Measurements from ENCODE around the gene KCTD16.

The KCTD16 gene

DNA sequence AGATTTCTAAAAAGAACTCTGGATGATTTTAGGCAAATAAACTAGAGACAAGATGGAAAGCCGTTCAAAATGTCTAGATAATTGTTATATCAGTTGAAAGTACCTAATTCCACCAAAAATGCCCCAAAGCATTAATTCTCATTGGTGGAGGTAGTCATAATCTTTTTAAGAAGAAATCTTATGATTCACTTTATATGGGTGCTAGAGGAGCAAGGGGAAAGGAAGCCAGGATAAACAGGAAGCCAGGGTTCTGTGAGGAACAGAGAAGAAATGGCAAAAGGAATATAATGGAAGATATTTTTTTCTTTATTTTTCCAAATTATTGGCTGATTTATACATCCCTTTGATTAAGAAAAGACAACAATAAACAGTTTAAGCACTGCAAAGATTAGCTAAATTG is 8.0 kb upstream of the KCTD16 start:
- Histone ChIP-seq H3K4me3 (ENCODE audit: low read depth, low read length) (no peak overlapping the region), H3K4ac (ENCODE audit: low read depth, low read length) (no peak overlapping the region), H4K91ac (ENCODE audit: low read depth, low read length) (no peak overlapping the region), H3K79me1 (ENCODE audit: low read length) (no peaks in the 10 kb centered on the region), H3K9me3 (ENCODE audit: insufficient read depth, low read depth, low read length) (no peaks in the 10 kb centered on the region), H3K36me3 (ENCODE audit: control insufficient read depth in 1 of 2, insufficient read depth in 2 of 2, low read length in 2 of 2) (peaks cover 16 to 18% of the 10 kb centered on the region in 2 experiments), H2BK120ac (ENCODE audit: insufficient read depth, low read length, poor library complexity) (no peak overlapping the region), H3K27me3 (ENCODE audit: insufficient read depth, low read length) (no peaks in the 10 kb centered on the region), H2BK12ac (ENCODE audit: low read length) (no peak overlapping the region), H3K23ac (ENCODE audit: low read length) (no peak overlapping the region), H3K18ac (ENCODE audit: low read length) (no peak overlapping the region), H2BK5ac (ENCODE audit: low read depth, low read length, poor library complexity) (no peak overlapping the region), H3K27ac (ENCODE audit: low read depth, low read length) (no peak overlapping the region), H2AK5ac (ENCODE audit: low read length) (no peak overlapping the region), H2AFZ (ENCODE audit: insufficient read depth, low read length, poor library complexity) (no peak overlapping the region), H4K12ac (ENCODE audit: low read depth, low read length) (no peak overlapping the region), H4K8ac (ENCODE audit: low read depth, low read length) (no peak overlapping the region), H3K4me1 (ENCODE audit: control insufficient read depth in 1 of 2, insufficient read depth in 2 of 2, low read length in 2 of 2) (no peaks in the 10 kb centered on the region), H3K79me2 (ENCODE audit: control insufficient read depth, insufficient read depth, low read length, poor library complexity) (no peaks in the 10 kb centered on the region), H3K4me2 (ENCODE audit: low read length) (no peak overlapping the region), H3K14ac (ENCODE audit: low read length) (no peak overlapping the region), H3K9ac (ENCODE audit: low read length) (no peak overlapping the region)
- no CpG with 5 or more reads among the region's 1 CpG for WGBS (ENCODE audit: extremely low coverage, insufficient coverage, insufficient read length)
- DNase-seq: no peak

DNA sequence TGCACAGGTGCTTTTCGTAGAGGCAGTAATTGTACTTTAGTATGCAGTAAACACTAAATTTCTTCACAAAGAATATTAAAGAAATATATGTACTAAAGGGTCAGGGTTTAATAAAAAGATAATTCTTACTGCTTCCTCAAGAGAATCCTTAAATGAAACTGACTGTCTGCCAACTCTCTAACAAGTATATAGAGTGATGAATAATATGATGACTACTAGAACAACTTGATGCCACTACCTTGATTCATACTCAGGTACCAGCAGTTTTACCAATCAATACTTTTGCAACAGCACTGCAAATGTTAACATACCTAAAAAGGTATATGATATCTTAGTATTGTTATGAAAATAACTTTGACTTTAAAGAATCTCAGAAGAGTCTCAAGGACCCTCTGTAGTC is 4.0 kb upstream of the KCTD16 start:
- WGBS (ENCODE audit: extremely low coverage, insufficient coverage, insufficient read length): no CpG with 5 or more reads among the region's 1 CpG
- DNase-seq: peak in 1 of 2 donors; percentile 16
- no peaks in the 10 kb centered on the region for H3K27me3 ChIP-seq (ENCODE audit: insufficient read depth, low read length)

DNA sequence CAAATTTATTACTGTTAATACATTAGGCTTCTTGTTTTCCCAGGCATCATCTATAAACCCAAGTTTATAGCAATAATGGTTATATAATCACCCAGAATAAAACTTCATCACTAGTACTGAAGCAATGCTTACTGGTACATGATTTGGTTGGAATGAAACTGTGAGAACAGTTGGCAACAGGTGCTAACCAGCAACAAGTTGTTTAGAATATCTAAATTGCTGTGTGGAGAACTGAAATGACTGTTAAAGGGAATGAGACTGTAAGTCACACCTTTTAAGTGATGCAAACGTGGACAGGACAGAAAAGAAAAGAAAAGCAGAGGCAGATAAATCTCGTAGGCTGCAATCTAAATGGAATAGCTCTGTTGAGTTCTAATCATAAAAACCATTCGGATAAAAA is 2.7 kb upstream of the KCTD16 start:
- Histone ChIP-seq H3K27ac (ENCODE audit: low read depth, low read length) (no peak overlapping the region), H2BK120ac (ENCODE audit: insufficient read depth, low read length, poor library complexity) (no peak overlapping the region), H2AK5ac (ENCODE audit: low read length) (no peak overlapping the region), H2BK5ac (ENCODE audit: low read depth, low read length, poor library complexity) (no peak overlapping the region), H3K14ac (ENCODE audit: low read length) (no peak overlapping the region), H3K4me3 (ENCODE audit: low read depth, low read length) (no peak overlapping the region), H3K4ac (ENCODE audit: low read depth, low read length) (no peak overlapping the region), H3K36me3 (ENCODE audit: control insufficient read depth in 1 of 2, insufficient read depth in 2 of 2, low read length in 2 of 2) (peaks cover 7 to 11% of the 10 kb centered on the region in 2 experiments), H4K12ac (ENCODE audit: low read depth, low read length) (no peak overlapping the region), H3K27me3 (ENCODE audit: insufficient read depth, low read length) (no peaks in the 10 kb centered on the region), H2BK12ac (ENCODE audit: low read length) (no peak overlapping the region), H3K18ac (ENCODE audit: low read length) (no peak overlapping the region), H3K9ac (ENCODE audit: low read length) (no peak overlapping the region), H3K23ac (ENCODE audit: low read length) (no peak overlapping the region), H3K4me2 (ENCODE audit: low read length) (no peak overlapping the region), H3K79me1 (ENCODE audit: low read length) (peaks cover 6% of the 10 kb centered on the region), H2AFZ (ENCODE audit: insufficient read depth, low read length, poor library complexity) (no peak overlapping the region), H4K91ac (ENCODE audit: low read depth, low read length) (no peak overlapping the region), H3K4me1 (ENCODE audit: control insufficient read depth in 1 of 2, insufficient read depth in 2 of 2, low read length in 2 of 2) (no peaks in the 10 kb centered on the region), H3K79me2 (ENCODE audit: control insufficient read depth, insufficient read depth, low read length, poor library complexity) (peaks cover 6% of the 10 kb centered on the region), H4K8ac (ENCODE audit: low read depth, low read length) (no peak overlapping the region), H3K9me3 (ENCODE audit: insufficient read depth, low read depth, low read length) (no peaks in the 10 kb centered on the region)
- DNase-seq: no peak
- no CpG with 5 or more reads among the region's 3 CpGs for WGBS (ENCODE audit: extremely low coverage, insufficient coverage, insufficient read length)

More for the DNA sequence above, 4.0 kb upstream of the KCTD16 start:
- Histone ChIP-seq H2BK12ac (ENCODE audit: low read length) (no peak overlapping the region), H3K18ac (ENCODE audit: low read length) (no peak overlapping the region), H3K79me2 (ENCODE audit: control insufficient read depth, insufficient read depth, low read length, poor library complexity) (peaks cover 6% of the 10 kb centered on the region), H2BK5ac (ENCODE audit: low read depth, low read length, poor library complexity) (no peak overlapping the region), H3K9me3 (ENCODE audit: insufficient read depth, low read depth, low read length) (no peaks in the 10 kb centered on the region), H3K4ac (ENCODE audit: low read depth, low read length) (no peak overlapping the region), H3K27ac (ENCODE audit: low read depth, low read length) (no peak overlapping the region), H4K8ac (ENCODE audit: low read depth, low read length) (no peak overlapping the region), H3K36me3 (ENCODE audit: control insufficient read depth in 1 of 2, insufficient read depth in 2 of 2, low read length in 2 of 2) (peaks cover 7 to 13% of the 10 kb centered on the region in 2 experiments), H2BK120ac (ENCODE audit: insufficient read depth, low read length, poor library complexity) (no peak overlapping the region), H3K4me3 (ENCODE audit: low read depth, low read length) (no peak overlapping the region), H3K79me1 (ENCODE audit: low read length) (peaks cover 6% of the 10 kb centered on the region), H3K14ac (ENCODE audit: low read length) (no peak overlapping the region), H4K12ac (ENCODE audit: low read depth, low read length) (no peak overlapping the region), H3K4me1 (ENCODE audit: control insufficient read depth in 1 of 2, insufficient read depth in 2 of 2, low read length in 2 of 2) (no peaks in the 10 kb centered on the region), H2AFZ (ENCODE audit: insufficient read depth, low read length, poor library complexity) (no peak overlapping the region), H3K23ac (ENCODE audit: low read length) (no peak overlapping the region), H3K4me2 (ENCODE audit: low read length) (no peak overlapping the region), H2AK5ac (ENCODE audit: low read length) (no peak overlapping the region), H4K91ac (ENCODE audit: low read depth, low read length) (no peak overlapping the region), H3K9ac (ENCODE audit: low read length) (no peak overlapping the region)

DNA sequence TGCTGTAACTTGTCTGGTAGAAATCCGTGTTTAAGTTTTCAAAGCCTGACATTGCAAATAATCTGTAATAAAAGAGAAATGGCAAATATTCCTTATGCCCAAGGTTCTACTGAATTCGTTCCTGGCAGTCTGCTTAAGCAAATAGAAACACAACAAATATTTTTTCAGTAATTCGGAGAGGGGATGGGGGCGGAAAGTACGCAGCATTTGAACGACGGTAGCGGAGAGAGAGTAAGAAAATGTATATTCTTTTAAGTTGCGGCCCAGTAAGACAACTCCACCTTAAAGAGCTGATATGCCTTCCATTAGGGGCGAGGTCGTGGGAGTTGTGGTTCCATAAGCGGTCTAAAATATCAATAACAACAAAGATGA is 783 bp upstream of the KCTD16 start:
- Histone ChIP-seq H3K36me3 (ENCODE audit: control insufficient read depth in 1 of 2, insufficient read depth in 2 of 2, low read length in 2 of 2) (peaks cover 2 to 5% of the 10 kb centered on the region in 2 experiments), H2BK120ac (ENCODE audit: insufficient read depth, low read length, poor library complexity) (no peak overlapping the region), H3K79me1 (ENCODE audit: low read length) (peaks cover 6% of the 10 kb centered on the region), H3K4me2 (ENCODE audit: low read length) (peak overlapping the region; percentile 52), H4K12ac (ENCODE audit: low read depth, low read length) (peak overlapping the region; percentile 89), H2AK5ac (ENCODE audit: low read length) (peak overlapping the region; percentile 74), H4K91ac (ENCODE audit: low read depth, low read length) (peak overlapping the region; percentile 91), H3K18ac (ENCODE audit: low read length) (no peak overlapping the region), H3K79me2 (ENCODE audit: control insufficient read depth, insufficient read depth, low read length, poor library complexity) (peaks cover 6% of the 10 kb centered on the region), H3K9ac (ENCODE audit: low read length) (peak overlapping the region; percentile 95), H4K8ac (ENCODE audit: low read depth, low read length) (peak overlapping the region; percentile 98), H2AFZ (ENCODE audit: insufficient read depth, low read length, poor library complexity) (peak overlapping the region; percentile 97), H2BK5ac (ENCODE audit: low read depth, low read length, poor library complexity) (no peak overlapping the region), H3K4me3 (ENCODE audit: low read depth, low read length) (peak overlapping the region; percentile 92), H3K23ac (ENCODE audit: low read length) (no peak overlapping the region), H3K9me3 (ENCODE audit: insufficient read depth, low read depth, low read length) (no peaks in the 10 kb centered on the region), H3K4ac (ENCODE audit: low read depth, low read length) (peak overlapping the region; percentile 81), H3K14ac (ENCODE audit: low read length) (peak overlapping the region; percentile 96), H3K27ac (ENCODE audit: low read depth, low read length) (peak overlapping the region; percentile 46), H3K4me1 (ENCODE audit: control insufficient read depth in 1 of 2, insufficient read depth in 2 of 2, low read length in 2 of 2) (no peaks in the 10 kb centered on the region), H2BK12ac (ENCODE audit: low read length) (no peak overlapping the region), H3K27me3 (ENCODE audit: insufficient read depth, low read length) (no peaks in the 10 kb centered on the region)
- no CpG with 5 or more reads among the region's 12 CpGs for WGBS (ENCODE audit: extremely low coverage, insufficient coverage, insufficient read length)
- peak in 1 of 2 donors; percentile 39 for DNase-seq

All from trophoblast cell (in vitro differentiated cells and primary cell).